RWPE1 (cell line): ENCODE results near the gene IQCH.

Source experiments
- CTCF ChIA-PET: fragments of 350-600 bp; sonication (Branson Sonifier 250); formaldehyde crosslinking; extraction: SDS; loops from one replicate; lab custom pipeline; 2021; lab: Yijun Ruan, JAX
- POLR2A ChIA-PET: fragments of 400-600 bp; formaldehyde crosslinking; extraction: SDS; loops from one replicate; lab custom pipeline; 2020; ENCODE audit warnings: antibody characterized with exemption; ENCODE audit not compliant: low non-redundant PET; lab: Yijun Ruan, JAX
- DNase-seq: peaks from one replicate; pipeline ENCODE4 v3.0.0; 2012; ENCODE audit warnings: low spot score
- H3K27ac ChIP-seq: fragments of 450-650 bp; 2 replicates; pipeline ENCODE4 v1.5.1; 2017
- TF ChIP-seq, protein P1 (sequence below): fragments of 450-650 bp; conservative IDR thresholded peaks from 2 replicates; pipeline ENCODE4 v1.5.1; 2017; ENCODE audit warnings: low read depth, mild to moderate bottlenecking

IQCH gene

DNA sequence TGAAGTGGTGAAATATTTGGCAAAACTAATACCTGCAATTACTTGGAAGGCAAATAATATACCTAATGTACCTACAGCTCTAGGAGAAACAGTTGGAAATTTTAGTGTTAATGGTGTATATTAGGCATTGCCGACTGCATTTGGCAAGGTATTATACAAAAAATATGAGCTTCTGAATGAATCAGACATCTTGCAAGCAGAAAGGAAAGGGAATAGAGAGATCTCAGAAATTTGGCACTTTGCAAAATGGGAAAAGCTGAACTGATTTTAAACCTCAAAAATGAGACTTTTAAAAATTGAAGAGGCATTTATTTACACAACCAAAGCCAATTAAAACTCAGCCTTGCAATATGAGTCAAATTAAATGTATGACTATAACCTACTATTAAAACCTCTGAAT, 226.2 kb downstream of the IQCH start:
- no peak for DNase-seq
- TF ChIP-seq, protein P1, sequence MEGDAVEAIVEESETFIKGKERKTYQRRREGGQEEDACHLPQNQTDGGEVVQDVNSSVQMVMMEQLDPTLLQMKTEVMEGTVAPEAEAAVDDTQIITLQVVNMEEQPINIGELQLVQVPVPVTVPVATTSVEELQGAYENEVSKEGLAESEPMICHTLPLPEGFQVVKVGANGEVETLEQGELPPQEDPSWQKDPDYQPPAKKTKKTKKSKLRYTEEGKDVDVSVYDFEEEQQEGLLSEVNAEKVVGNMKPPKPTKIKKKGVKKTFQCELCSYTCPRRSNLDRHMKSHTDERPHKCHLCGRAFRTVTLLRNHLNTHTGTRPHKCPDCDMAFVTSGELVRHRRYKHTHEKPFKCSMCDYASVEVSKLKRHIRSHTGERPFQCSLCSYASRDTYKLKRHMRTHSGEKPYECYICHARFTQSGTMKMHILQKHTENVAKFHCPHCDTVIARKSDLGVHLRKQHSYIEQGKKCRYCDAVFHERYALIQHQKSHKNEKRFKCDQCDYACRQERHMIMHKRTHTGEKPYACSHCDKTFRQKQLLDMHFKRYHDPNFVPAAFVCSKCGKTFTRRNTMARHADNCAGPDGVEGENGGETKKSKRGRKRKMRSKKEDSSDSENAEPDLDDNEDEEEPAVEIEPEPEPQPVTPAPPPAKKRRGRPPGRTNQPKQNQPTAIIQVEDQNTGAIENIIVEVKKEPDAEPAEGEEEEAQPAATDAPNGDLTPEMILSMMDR: no peak
- CTCF ChIA-PET: interaction anchor here (0.7 kb wide), 1 partner anchor 195 kb away, joined by 3 read pairs; no protein-coding TSS in a partner anchor
- POLR2A ChIA-PET: no interaction called here
- H3K27ac ChIP-seq: no peak overlapping the region

DNA sequence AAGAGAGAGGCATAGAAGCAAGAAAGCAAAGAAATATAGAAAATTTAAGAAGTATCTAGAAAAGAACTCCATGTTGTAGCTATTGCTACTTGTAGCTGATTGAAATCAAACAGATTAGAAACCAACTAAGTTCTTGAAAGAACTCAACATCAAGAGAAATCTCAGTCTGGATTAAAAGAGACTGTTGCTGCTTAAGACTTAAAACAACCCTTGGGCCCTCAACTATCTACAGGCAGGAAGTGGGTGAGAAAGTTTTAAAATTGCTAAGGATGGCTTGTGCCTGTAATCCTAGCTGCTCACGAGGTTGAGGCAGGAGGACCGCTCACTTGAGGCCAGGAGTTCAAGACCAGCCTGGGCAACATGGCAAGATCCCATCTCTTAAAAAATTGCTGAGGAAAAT, 227.1 kb downstream of the IQCH start:
- H3K27ac ChIP-seq: no peak overlapping the region
- POLR2A ChIA-PET: no interaction called here
- no peak for DNase-seq
- TF ChIP-seq, protein P1: no peak
- CTCF ChIA-PET: interaction anchor here (0.6 kb wide), 1 partner anchor 479 kb away, joined by 4 read pairs; no protein-coding TSS in a partner anchor

DNA sequence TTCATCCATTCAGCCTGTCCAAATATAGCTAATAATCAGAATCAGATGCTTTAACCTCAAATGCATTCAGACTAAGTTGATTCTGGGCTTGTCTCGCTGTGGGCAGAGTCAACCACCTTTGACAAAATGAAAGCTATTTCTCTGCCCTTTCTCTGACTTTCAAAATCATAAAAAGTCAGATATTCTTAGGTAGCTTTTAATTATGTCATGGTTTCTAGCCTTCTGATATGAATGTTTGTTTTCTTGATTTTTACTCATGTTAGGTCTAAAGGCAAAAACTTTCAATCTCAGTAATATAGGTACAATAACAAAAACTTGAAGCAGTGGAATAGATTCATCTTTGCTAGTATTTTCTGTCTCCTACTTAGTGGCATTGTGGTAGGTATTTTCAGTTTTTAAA, 241.0 kb downstream of the IQCH start:
- TF ChIP-seq, protein P1: no peak
- DNase-seq: no peak
- POLR2A ChIA-PET: no interaction called here
- CTCF ChIA-PET: interaction anchor here (0.6 kb wide), 2 partner anchors 25 to 776 kb away, joined by 3 to 7 read pairs; partner anchors contain the start of gene C15orf61
- H3K27ac ChIP-seq: no peak overlapping the region

DNA sequence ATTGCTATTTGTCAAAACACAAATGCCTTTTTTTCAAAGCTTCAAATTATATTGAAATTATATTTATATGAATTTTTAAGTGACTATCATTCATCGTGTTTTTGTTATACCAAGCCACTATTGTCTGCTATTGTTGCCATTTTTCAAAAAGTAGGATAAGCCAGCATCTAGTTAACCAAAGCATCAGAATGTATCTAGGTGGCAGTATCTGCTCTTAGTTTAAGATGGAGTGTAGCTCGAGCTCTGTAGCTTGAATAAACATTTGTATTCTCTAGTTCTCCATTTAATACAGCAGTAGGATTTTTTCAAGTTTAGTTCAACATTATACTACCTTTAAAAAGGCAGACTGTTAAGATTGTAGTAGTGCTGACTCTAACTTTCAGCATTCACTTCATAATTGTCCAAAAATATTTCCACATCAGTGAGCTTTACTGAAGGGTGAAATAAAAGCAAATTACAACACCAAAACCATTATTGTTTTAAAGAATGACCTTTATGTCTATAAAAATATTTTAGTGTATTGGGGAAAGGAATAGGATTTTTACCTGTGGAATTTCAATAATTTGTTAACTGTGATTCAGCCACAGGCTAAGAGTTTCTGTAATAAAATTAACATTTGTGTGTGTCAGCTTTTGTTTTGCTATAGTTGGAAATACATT, 246.7 kb downstream of the IQCH start:
- H3K27ac ChIP-seq: no peak overlapping the region
- TF ChIP-seq, protein P1: peak; percentile 45; the same call in 1 of the 2 replicates
- peak; percentile 11 for DNase-seq
- CTCF ChIA-PET: interaction anchor here (0.6 to 0.7 kb wide), 5 partner anchors 14 to 852 kb away, joined by 3 read pairs; no protein-coding TSS in a partner anchor
- POLR2A ChIA-PET: no interaction called here

DNA sequence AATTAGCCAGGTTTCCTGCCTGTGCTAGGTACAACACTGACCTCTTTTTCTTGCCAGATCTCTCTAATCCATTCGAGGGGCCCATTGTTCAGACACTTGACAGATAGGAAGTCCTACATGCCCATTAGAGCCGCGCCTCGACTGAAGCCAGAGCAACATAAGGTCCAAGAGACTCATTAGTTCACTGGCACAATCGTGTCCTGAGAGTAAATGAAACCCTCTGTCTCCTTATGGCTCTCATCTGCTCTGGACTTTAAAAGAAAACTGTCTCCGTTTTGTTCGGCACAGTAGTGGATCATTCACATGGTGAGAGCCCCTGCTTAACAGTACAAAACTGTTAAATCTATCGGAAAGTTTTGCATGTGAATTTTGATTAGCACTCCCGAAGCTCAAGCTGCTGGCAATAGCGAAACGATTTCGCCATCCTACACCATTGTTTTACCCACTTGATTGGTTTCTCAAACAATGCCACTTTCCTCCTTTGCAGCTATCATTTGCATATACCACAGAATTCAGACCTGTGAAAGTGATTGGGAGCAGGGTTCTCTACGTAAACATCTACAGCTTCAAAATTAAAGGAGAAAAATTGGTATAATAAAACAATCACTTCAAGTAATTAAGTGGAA, 247.4 kb downstream of the IQCH start:
- ChIA-PET POLR2A (no interaction called here), CTCF (interaction anchor here (0.6 to 0.7 kb wide), 2 partner anchors 639 to 851 kb away, joined by 3 read pairs; no protein-coding TSS in a partner anchor)
- no peak overlapping the region for H3K27ac ChIP-seq
- TF ChIP-seq, protein P1: no peak
- no peak for DNase-seq

DNA sequence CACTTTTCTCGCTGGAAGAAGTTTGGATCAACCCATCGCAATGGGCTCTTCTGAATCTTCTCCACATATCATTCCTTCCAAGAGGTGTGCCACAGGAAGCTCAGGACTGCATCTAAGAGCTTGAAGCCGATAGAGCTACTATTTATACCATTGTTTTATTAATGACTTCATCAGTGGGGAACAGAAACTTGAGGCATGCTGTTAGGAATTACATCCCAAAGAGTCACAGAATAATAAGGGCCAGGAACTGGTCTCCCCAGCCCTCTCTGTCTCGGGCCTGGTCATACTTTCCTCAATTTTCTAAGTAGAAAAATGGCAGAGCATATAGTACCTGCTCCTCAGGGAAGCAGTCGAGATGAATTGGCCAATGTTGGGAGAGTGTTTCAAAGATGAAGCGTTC, 249.5 kb downstream of the IQCH start:
- DNase-seq: no peak
- ChIA-PET CTCF (interaction anchor here (0.7 kb wide), 1 partner anchor 91 kb away, joined by 3 read pairs; no protein-coding TSS in a partner anchor), POLR2A (no interaction called here)
- no peak overlapping the region for H3K27ac ChIP-seq
- TF ChIP-seq, protein P1: no peak
